PC-3 (cell line): Measurements from ENCODE around the gene CLPTM1L. TPM values are rescaled to one million over a fixed set of nuclear protein-coding genes. Genes with fewer than 3 reads are reported as not detected.
"Not testable (repeated sequence)": the region's sequence is repeated elsewhere in the genome, so short reads cannot be mapped to it uniquely, and the experiment has no call there.

Experiments used
- ATAC-seq: fragments of 200-7000 bp; cut with Tn5 transposase; 2 replicates; pipeline ENCODE4 v1.9.1; 2020; ENCODE audit warnings: mild to moderate bottlenecking, moderate library complexity
- BruUV-seq: library from RNA; stranded (reverse); fragments of 400-500 nt; replicated peaks from 2 replicates; lab custom pipeline; 2021; lab: Mats Ljungman, UMichigan
- CTCF ChIA-PET: fragments of 300-600 bp; sonication (Branson Sonifier 250); formaldehyde crosslinking; loops from one replicate; lab custom pipeline; 2022; ENCODE audit warnings: antibody characterized with exemption; lab: Charles Lee
- POLR2A ChIA-PET: fragments of 300-600 bp; sonication (Branson Sonifier 250); formaldehyde crosslinking; loops from one replicate; lab custom pipeline; 2022; ENCODE audit warnings: antibody characterized with exemption; ENCODE audit not compliant: unreplicated experiment; lab: Charles Lee
- DNase-seq: peaks from one replicate; pipeline ENCODE4 v3.0.0-alpha.2; 2015
- H2AFZ ChIP-seq: fragments of 300-600 bp; sonication (generic); 2 replicates; pipeline ENCODE4 v1.6.0; 2016; ENCODE audit warnings: antibody characterized with exemption, low read length
- H3F3A ChIP-seq: fragments of 300-600 bp; sonication (generic); one replicate; pipeline ENCODE4 v1.6.0; 2017; ENCODE audit warnings: antibody characterized with exemption, low read length, control low read depth, mild to moderate bottlenecking; ENCODE audit not compliant: unreplicated experiment
- H3K27ac ChIP-seq: fragments of 300-600 bp; sonication (generic); 2 replicates; pipeline ENCODE4 v1.5.1; 2016; ENCODE audit warnings: mild to moderate bottlenecking, low read length
- H3K27me3 ChIP-seq: fragments of 300-600 bp; sonication (generic); 2 replicates; pipeline ENCODE4 v1.6.1; 2016; ENCODE audit warnings: low read length, mixed read lengths
- H3K36me3 ChIP-seq: fragments of 300-600 bp; sonication (generic); 2 replicates; pipeline ENCODE4 v1.6.1; 2016; ENCODE audit warnings: low read depth, mixed run types, low read length, mixed read lengths
- H3K4me1 ChIP-seq: fragments of 300-600 bp; sonication (generic); 2 replicates; pipeline ENCODE4 v1.5.1; 2016; ENCODE audit warnings: low read length; ENCODE audit not compliant: insufficient read depth
- H3K4me2 ChIP-seq: fragments of 300-600 bp; sonication (generic); 2 replicates; pipeline ENCODE4 v1.6.0; 2016; ENCODE audit warnings: low read length
- H3K4me3 ChIP-seq: fragments of 300-600 bp; sonication (generic); 2 replicates; pipeline ENCODE4 v1.5.1; 2016; ENCODE audit warnings: mild to moderate bottlenecking, low read length, mixed read lengths
- H3K79me2 ChIP-seq: fragments of 300-600 bp; sonication (generic); 2 replicates; pipeline ENCODE4 v1.6.1; 2017; ENCODE audit warnings: low read length, mixed read lengths
- H3K9ac ChIP-seq: fragments of 300-600 bp; sonication (generic); 2 replicates; pipeline ENCODE4 v1.6.0; 2016; ENCODE audit warnings: mild to moderate bottlenecking, low read length
- H3K9me2 ChIP-seq: fragments of 300-600 bp; sonication (generic); replicated peaks from 2 replicates; pipeline ENCODE4 v1.6.1; 2016; ENCODE audit warnings: mixed run types, low read length, mixed read lengths
- H3K9me3 ChIP-seq: fragments of 300-600 bp; sonication (generic); 2 replicates; pipeline ENCODE4 v1.6.1; 2016; ENCODE audit warnings: low read length, mixed read lengths
- H4K20me1 ChIP-seq: fragments of 300-600 bp; sonication (generic); 2 replicates; pipeline ENCODE4 v1.6.1; 2016; ENCODE audit warnings: low read length, mixed read lengths
- CTCF ChIP-seq: fragments of 300-600 bp; sonication (generic); conservative IDR thresholded peaks from 2 replicates; pipeline ENCODE4 v1.5.1; 2017; ENCODE audit warnings: antibody characterized with exemption, low read depth, mild to moderate bottlenecking, low read length
- EZH2 ChIP-seq: fragments of 300-600 bp; sonication (generic); IDR thresholded peaks from one replicate; pipeline ENCODE4 v1.6.1; 2017; ENCODE audit warnings: antibody characterized with exemption, mild to moderate bottlenecking, low read length; ENCODE audit not compliant: unreplicated experiment
- EZH2phosphoT487 ChIP-seq: fragments of 300-600 bp; sonication (generic); IDR thresholded peaks from 2 replicates; pipeline ENCODE4 v1.6.1; 2018; ENCODE audit warnings: mild to moderate bottlenecking, antibody characterized with exemption, low read length, borderline replicate concordance
- intact Hi-C: fragments of 100-400 bp; cut with micrococcal nuclease; formaldehyde crosslinking; loops from 2 replicates; pipeline ENCODE4 v1.9.0; 2023
- total RNA-seq: library from RNA; depleted of rRNA; stranded (reverse); fragments of >200 nt; gene quantifications from 2 replicates; pipeline ENCODE4 v1.2.3, GENCODE V29; 2014

Gene CLPTM1L
- total RNA-seq, 1 experiment from 2014 or later = 463 TPM

- H3K4me1 ChIP-seq, H3K9me3 ChIP-seq, H3K9me2 ChIP-seq, H3K27me3 ChIP-seq, H3K27ac ChIP-seq, BruUV-seq, ATAC-seq, H3K4me3 ChIP-seq, H4K20me1 ChIP-seq, H3K79me2 ChIP-seq, H2AFZ ChIP-seq, intact Hi-C loops, H3F3A ChIP-seq, H3K4me2 ChIP-seq, H3K9ac ChIP-seq, DNase-seq: not testable (repeated sequence)
- H3K36me3 ChIP-seq = peaks cover 46% of the 10 kb centered on the region
- POLR2A ChIA-PET = interaction anchor here (0.7 to 1.0 kb wide), 2 partner anchors 9 to 206 kb away, joined by 7 to 9 read pairs; no protein-coding TSS in a partner anchor
- CTCF ChIA-PET = interaction anchor here (0.9 kb wide), 1 partner anchor 122 kb away, joined by 3 read pairs; no protein-coding TSS in a partner anchor
Observed at GRCh38 chr5:1326532-1326875, 18.4 kb downstream of the CLPTM1L start.

GRCh38 chr5:1325870-1326531 lies 18.9 kb downstream of the CLPTM1L start:
- no peak overlapping the region for H3K4me2 ChIP-seq

DNA sequence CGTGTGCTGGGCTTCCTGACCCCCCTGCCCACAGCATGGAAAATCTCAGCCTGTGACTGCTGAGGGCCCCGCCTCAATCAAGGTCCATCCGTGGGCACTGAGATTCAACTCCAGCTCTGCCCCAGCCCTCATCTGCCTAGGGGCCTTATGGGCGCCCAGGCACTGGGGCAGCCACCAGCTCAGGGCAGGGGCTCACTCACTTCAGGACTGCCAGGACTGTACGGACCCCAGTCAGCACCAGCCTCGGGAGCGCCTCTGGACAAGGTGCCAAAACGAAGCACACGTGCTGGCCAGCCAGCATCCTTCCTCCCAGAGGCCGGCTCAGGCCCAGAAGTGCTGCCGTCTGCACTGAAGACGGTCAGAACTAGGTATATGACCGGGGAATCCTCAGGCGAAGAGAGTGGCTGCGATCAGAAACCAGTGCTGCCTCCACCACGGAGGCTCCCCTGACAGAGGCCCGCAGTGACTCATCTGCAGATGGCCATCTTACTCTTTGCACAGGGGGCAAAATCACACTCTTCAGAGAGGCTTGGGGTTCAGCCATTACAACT lies 19.6 kb downstream of the CLPTM1L start:
- no peak overlapping the region for H3K9ac ChIP-seq
- H3K27me3 ChIP-seq = no peaks in the 10 kb centered on the region
- H3K27ac ChIP-seq = no peak overlapping the region
- intact Hi-C loops = no loop called here
- no peak overlapping the region for H3K4me2 ChIP-seq
- TF ChIP-seq EZH2phosphoT487 = no peak
- no peak for TF ChIP-seq EZH2
- no peak for TF ChIP-seq CTCF
- DNase-seq (no peak), ATAC-seq (no peak)
- no peaks in the 10 kb centered on the region for H3K79me2 ChIP-seq
- H3K4me1 ChIP-seq = peaks cover 8% of the 10 kb centered on the region; the same call in 1 of the 2 replicates
- peaks cover 5% of the 10 kb centered on the region; the same call in 1 of the 2 replicates for H4K20me1 ChIP-seq
- H3K4me3 ChIP-seq = no peak overlapping the region
- H3K9me3 ChIP-seq = no peaks in the 10 kb centered on the region
- no peak overlapping the region for H2AFZ ChIP-seq
- peaks cover 51% of the 10 kb centered on the region for H3K36me3 ChIP-seq
- no peaks in the 10 kb centered on the region for H3K9me2 ChIP-seq
- BruUV-seq = no TSS peak
- ChIA-PET CTCF (no interaction called here), POLR2A (no interaction called here)
- no peaks in the 10 kb centered on the region for H3F3A ChIP-seq

More at GRCh38 chr5:1325870-1326531, 18.9 kb downstream of the CLPTM1L start:
- peak; percentile 40 for DNase-seq
- Histone ChIP-seq H3K9ac (no peak overlapping the region), H3F3A (no peaks in the 10 kb centered on the region), H4K20me1 (peaks cover 5% of the 10 kb centered on the region; the same call in 1 of the 2 replicates), H3K27ac (no peak overlapping the region), H3K27me3 (no peaks in the 10 kb centered on the region), H3K4me3 (no peak overlapping the region), H2AFZ (no peak overlapping the region), H3K9me3 (no peaks in the 10 kb centered on the region), H3K4me1 (peaks cover 8% of the 10 kb centered on the region; the same call in 1 of the 2 replicates), H3K79me2 (no peaks in the 10 kb centered on the region), H3K9me2 (no peaks in the 10 kb centered on the region), H3K36me3 (peaks cover 50% of the 10 kb centered on the region)
- BruUV-seq = no TSS peak
- intact Hi-C loops = no loop called here
- ATAC-seq = peak; percentile 50
- POLR2A ChIA-PET = interaction anchor here (0.7 to 1.0 kb wide), 2 partner anchors 9 to 207 kb away, joined by 7 to 9 read pairs; no protein-coding TSS in a partner anchor
- CTCF ChIA-PET = interaction anchor here (0.9 kb wide), 1 partner anchor 122 kb away, joined by 3 read pairs; no protein-coding TSS in a partner anchor
- TF ChIP-seq EZH2phosphoT487 (no peak), EZH2 (no peak), CTCF (no peak)
